Left colon (tissue), 2 donors: ENCODE measurements around the gene ROBO2. TPM values are rescaled to one million over a fixed set of nuclear protein-coding genes. Genes with fewer than 3 reads are reported as not detected.

Experiments used
- ATAC-seq: fragments of 200-7000 bp; cut with Tn5 transposase; one replicate; pipeline ENCODE4 v1.9.1; 2020; ENCODE audit warnings: mild to moderate bottlenecking, moderate library complexity
- DNase-seq, 2 donors: peaks; one replicate each; pipeline ENCODE4 v3.0.0-alpha.2; 2020
- intact Hi-C, 2 donors: fragments of 100-400 bp; cut with DNase I in 1 of 2; cut with micrococcal nuclease in 1 of 2; formaldehyde crosslinking; loops; one replicate each; pipeline versions ENCODE4 v1.11.2 to v1.14.0; 2022; cut with DNase I, micrococcal nuclease
- long read RNA-seq: library from polyadenylated mRNA; unstranded; transcript quantifications from one replicate; pipeline ENCODE4 v2.0.0, GENCODE V29; 2021
- total RNA-seq, 2 donors: library from RNA; stranded (reverse); fragmentation: NEBNext Ultra II Directional; extraction: Animal tissue kit (Norgen Biotek cat#: 25700); gene quantifications; one replicate each; pipeline ENCODE4 v1.2.1, GENCODE V29; 2021
- donor health status: DM: no; HTN: no; CAD: no.
- donor health status: DM: yes; HTN: yes; CAD: no.

ROBO2 gene
- total RNA-seq, result 1 to 10 TPM in 1 of 2 donors, under 1 TPM in 1; 0.28 to 1.4 TPM
- long read RNA-seq, partial matches to known transcripts, result 0 of 1 reads
- long read RNA-seq, other reads (novel, unspliced or antisense), result 1 of 1 reads

- peak in 1 of 2 donors; percentile 29 for DNase-seq
- intact Hi-C loops, result loop anchor here in 1 of 2 donors (5.0 kb wide), 1 partner anchor 218 kb away; no protein-coding TSS in a partner anchor
Observed at GRCh38 chr3:77039606-77040171, at the start of gene ROBO2. Gene ROBO2 (plus strand): TSS chr3:77040099. CDS start chr3:77040786, 687 bp downstream.

GRCh38 chr3:76990606-76991005, 49.3 kb upstream of the ROBO2 start:
- intact Hi-C loops, result no loop called here
- ATAC-seq (no peak), DNase-seq (no peak)

More at GRCh38 chr3:77039606-77040171, at the start of gene ROBO2:
- ATAC-seq, result peak; percentile 66

GRCh38 chr3:76991165-76991564, 48.7 kb upstream of the ROBO2 start:
- intact Hi-C loops, result no loop called here
- DNase-seq (no peak), ATAC-seq (no peak)

- intact Hi-C loops, result no loop called here
- DNase-seq, result peak in 1 of 2 donors; percentile 3
- ATAC-seq, result no peak
Observed at GRCh38 chr3:76997733-76998132, 42.2 kb upstream of the ROBO2 start.

GRCh38 chr3:76998555-76998954, 41.3 kb upstream of the ROBO2 start:
- intact Hi-C loops, result no loop called here
- DNase-seq, result no peak
- ATAC-seq, result no peak

- intact Hi-C loops, result no loop called here
- no peak for DNase-seq
- no peak for ATAC-seq
Observed at GRCh38 chr3:77001062-77001701, 38.7 kb upstream of the ROBO2 start.

GRCh38 chr3:77014226-77014625, 25.7 kb upstream of the ROBO2 start:
- no peak for ATAC-seq
- intact Hi-C loops, result no loop called here
- DNase-seq, result no peak

- DNase-seq (no peak), ATAC-seq (no peak)
- intact Hi-C loops, result no loop called here
Observed at GRCh38 chr3:77025471-77025870, 14.4 kb upstream of the ROBO2 start.

GRCh38 chr3:77026904-77027634, 12.8 kb upstream of the ROBO2 start:
- ATAC-seq (peak; percentile 64), DNase-seq (no peak)
- intact Hi-C loops, result no loop called here

GRCh38 chr3:77028005-77028404, 11.9 kb upstream of the ROBO2 start:
- ATAC-seq (no peak), DNase-seq (no peak)
- intact Hi-C loops, result no loop called here

GRCh38 chr3:77038468-77038929, 1.4 kb upstream of the ROBO2 start:
- ATAC-seq (peak; percentile 94), DNase-seq (peak; percentile 29 to 46)
- intact Hi-C loops, result loop anchor here in 1 of 2 donors (5.0 kb wide), 1 partner anchor 219 kb away; no protein-coding TSS in a partner anchor

GRCh38 chr3:77038930-77039605, 831 bp upstream of the ROBO2 start:
- intact Hi-C loops, result loop anchor here in 1 of 2 donors (5.0 kb wide), 1 partner anchor 218 kb away; no protein-coding TSS in a partner anchor
- DNase-seq, result no peak
- peak; percentile 17 for ATAC-seq

- no peak for DNase-seq
- no peak for ATAC-seq
- intact Hi-C loops, result no loop called here
Observed at GRCh38 chr3:77040216-77040615, 317 bp downstream of the ROBO2 start.

GRCh38 chr3:77040926-77041722, 1.2 kb downstream of the ROBO2 start:
- DNase-seq (no peak), ATAC-seq (no peak)
- intact Hi-C loops, result no loop called here

- no peak for ATAC-seq
- intact Hi-C loops, result no loop called here
- no peak for DNase-seq
Observed at GRCh38 chr3:77041811-77042210, 1.9 kb downstream of the ROBO2 start.

- ATAC-seq, result no peak
- intact Hi-C loops, result no loop called here
- no peak for DNase-seq
Observed at GRCh38 chr3:77042343-77042742, 2.4 kb downstream of the ROBO2 start.

- DNase-seq, result no peak
- ATAC-seq, result no peak
- intact Hi-C loops, result no loop called here
Observed at GRCh38 chr3:77042882-77043281, 3.0 kb downstream of the ROBO2 start.

- ATAC-seq (no peak), DNase-seq (no peak)
- intact Hi-C loops, result no loop called here
Observed at GRCh38 chr3:77045686-77046085, 5.8 kb downstream of the ROBO2 start.
